ENCODE data around the gene CCNB3.
"Not testable (repeated sequence)": the region's sequence is repeated elsewhere in the genome, so short reads cannot be mapped to it uniquely, and the experiment has no call there.

Gene CCNB3, protein sequence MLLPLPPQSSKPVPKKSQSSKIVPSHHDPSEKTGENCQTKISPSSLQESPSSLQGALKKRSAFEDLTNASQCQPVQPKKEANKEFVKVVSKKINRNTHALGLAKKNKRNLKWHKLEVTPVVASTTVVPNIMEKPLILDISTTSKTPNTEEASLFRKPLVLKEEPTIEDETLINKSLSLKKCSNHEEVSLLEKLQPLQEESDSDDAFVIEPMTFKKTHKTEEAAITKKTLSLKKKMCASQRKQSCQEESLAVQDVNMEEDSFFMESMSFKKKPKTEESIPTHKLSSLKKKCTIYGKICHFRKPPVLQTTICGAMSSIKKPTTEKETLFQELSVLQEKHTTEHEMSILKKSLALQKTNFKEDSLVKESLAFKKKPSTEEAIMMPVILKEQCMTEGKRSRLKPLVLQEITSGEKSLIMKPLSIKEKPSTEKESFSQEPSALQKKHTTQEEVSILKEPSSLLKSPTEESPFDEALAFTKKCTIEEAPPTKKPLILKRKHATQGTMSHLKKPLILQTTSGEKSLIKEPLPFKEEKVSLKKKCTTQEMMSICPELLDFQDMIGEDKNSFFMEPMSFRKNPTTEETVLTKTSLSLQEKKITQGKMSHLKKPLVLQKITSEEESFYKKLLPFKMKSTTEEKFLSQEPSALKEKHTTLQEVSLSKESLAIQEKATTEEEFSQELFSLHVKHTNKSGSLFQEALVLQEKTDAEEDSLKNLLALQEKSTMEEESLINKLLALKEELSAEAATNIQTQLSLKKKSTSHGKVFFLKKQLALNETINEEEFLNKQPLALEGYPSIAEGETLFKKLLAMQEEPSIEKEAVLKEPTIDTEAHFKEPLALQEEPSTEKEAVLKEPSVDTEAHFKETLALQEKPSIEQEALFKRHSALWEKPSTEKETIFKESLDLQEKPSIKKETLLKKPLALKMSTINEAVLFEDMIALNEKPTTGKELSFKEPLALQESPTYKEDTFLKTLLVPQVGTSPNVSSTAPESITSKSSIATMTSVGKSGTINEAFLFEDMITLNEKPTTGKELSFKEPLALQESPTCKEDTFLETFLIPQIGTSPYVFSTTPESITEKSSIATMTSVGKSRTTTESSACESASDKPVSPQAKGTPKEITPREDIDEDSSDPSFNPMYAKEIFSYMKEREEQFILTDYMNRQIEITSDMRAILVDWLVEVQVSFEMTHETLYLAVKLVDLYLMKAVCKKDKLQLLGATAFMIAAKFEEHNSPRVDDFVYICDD (N-terminal part only)

DNA sequence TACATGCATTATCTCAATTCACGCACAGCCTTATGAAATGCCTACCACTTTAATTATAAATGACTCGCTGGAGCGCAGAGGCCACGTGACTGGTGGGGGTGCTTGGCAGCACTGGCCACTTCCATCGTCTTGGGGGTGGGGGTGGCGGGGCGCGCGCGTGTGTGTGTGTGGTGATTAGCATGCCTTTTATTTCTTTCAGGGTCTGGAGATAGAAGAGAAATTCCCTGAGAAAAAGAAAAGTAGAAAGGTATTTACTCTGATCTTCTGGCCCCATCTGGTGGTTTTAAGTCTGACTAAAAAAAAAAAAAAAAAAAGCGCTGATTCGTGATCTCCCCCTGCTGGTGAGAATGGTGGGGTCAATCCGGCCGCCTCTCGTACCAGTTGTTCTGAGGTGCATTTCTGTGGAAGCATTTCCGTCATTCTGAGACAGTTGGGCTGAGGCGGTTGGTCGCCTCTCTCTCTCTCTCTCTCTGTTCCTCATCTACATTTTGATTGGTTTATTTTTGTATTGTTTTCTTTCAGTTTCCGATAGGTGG lies at the start of gene CCNB3:
CCNB3 (plus strand) TSS at position 402 of the 536 bp plus-strand sequence. CDS start 80,399 bp downstream, outside the sequence.
- DNase-seq: peak; percentile 1

DNA sequence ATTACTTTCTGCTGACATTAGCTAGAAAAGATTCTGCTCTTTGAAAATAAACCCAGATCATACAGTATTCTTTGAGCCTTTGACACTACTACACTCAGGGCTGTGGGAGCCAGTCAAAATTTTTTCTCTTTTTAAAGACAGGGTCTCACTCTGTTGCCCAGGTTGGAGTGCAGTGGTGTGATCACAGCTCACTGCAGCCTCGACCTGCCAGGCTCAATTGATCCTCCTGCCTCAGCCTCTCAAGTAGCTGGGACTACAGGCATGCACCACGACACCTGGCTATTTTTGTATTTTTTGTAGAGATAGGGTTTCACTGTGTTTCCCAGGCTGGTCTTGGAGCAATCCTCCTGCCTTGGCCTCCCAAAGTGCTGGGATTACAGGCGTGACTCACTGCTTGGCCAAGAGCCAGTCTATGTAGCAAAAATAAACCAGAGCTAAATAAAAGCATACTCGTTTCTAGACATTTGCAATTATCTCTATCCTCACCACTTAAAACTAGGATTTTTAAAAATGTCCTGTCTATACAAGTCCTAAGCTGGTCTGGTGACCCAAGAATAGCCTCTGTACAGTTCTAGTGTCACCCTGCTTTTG lies 46.9 kb upstream of the CCNB3 start:
- no peak for DNase-seq

DNA sequence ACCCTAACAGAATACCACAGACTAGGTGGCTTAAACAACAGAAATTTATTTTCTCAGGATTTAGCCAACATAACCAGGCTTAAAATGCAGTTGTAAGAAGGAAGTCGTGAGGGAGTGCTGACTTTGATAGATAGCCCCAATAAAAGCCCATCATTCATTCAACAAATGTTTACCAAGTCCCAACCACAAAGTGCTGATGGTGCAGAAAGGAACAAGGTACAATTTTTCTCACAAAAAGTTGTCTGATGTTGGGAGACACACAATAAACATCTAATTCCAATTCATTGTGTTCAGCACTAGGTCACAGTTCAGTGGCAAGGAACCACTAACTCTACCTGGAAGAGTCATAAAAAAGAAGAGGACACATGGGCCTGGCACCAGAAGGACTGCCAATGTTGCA lies 46.0 kb upstream of the CCNB3 start:
- DNase-seq: no peak

DNA sequence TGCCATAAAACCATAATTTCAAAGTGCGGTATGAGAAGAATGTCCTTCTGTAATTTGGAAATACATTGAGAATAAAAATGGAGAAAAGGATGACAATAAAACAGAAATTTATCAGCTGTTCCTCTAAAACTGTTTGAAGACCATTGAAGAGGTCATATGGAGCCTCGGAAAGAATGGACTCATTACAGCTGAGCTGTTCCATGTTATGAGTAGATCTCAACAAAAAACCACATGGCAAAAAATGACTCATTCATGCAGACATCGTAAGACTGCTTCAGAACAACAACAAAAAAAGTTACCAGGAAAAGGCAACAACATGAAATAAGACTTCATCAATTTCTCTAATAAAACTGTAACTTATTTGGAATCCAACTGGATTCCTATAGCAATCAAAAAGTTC lies 43.4 kb upstream of the CCNB3 start:
- DNase-seq: no peak

DNA sequence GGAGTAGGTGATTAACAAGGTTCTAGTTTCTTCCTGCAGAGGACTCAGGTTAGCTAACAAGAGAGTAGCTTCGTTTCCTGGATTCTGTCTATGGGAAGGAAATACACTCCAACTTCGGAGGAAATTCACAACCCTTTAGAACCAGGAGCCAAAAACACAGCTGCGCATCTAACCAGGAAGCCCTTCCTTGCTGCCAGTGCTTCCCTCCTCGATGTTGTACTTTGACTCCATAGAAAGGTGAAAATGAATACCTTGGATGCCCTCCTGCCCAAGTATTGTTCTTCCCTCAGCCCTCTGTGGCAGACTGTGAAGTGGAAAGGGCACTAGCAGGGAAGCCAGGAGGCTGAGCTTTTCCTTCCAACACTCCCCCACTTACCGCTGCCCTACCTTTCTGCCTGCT lies 38.8 kb upstream of the CCNB3 start:
- DNase-seq: no peak

DNA sequence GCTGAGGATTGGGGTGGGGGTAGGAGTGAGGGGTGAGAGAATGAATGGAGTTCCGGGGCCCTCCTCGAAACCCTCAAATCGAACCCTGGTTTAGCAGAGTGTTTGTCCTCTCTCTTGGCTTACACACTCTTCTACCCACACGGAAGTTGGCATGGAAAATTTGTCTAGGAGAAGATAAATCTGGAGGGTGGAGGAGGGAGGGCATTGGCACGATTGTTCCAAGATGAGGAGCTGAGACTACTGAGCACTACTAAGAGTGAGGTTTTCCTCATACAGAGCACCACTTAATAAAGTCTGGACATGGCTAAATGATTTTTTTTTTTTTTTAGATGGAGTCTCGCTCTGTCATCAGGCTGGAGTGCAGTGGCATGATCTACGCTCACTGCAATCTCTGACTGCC lies 37.2 kb upstream of the CCNB3 start:
- no peak for DNase-seq

DNA sequence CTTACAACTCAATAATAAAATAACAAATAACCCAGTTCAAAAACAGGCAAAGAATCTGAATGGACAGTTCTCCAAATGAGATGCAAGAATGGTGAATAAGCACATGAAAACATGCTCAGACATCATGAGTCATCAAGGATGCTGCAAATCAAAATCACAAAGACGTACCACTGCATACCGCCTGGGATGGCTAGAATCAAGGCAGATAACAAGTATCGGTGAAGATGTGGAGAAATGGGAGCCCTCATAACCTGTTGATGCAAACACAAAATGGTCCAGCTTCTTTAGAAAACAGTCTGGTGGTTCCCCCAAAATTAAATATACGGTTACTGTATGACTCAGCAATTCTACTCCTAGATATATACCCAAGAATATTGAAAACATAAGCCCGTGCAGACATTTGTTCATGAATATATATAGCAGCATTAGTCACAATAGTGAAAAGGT lies 36.3 kb upstream of the CCNB3 start:
- no peak for DNase-seq

DNA sequence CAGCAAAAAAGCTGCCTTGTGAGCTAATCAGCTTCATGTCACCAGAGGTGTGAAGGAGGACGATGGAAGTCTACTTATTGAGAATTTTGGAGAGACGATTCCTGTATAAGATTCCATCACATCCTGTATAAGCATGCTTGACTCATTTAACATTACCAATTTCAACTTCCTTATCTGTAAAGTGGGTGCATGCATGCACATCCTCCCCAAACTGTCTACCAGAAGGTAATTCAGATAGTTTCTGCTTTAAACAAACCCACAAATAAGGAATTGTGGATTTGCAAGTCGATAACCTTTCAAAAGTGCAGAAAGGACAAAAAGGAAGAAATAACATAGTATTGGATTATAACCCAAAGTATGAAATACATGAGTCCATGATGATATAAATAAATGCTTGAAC lies 34.8 kb upstream of the CCNB3 start:
- DNase-seq: no peak

DNA sequence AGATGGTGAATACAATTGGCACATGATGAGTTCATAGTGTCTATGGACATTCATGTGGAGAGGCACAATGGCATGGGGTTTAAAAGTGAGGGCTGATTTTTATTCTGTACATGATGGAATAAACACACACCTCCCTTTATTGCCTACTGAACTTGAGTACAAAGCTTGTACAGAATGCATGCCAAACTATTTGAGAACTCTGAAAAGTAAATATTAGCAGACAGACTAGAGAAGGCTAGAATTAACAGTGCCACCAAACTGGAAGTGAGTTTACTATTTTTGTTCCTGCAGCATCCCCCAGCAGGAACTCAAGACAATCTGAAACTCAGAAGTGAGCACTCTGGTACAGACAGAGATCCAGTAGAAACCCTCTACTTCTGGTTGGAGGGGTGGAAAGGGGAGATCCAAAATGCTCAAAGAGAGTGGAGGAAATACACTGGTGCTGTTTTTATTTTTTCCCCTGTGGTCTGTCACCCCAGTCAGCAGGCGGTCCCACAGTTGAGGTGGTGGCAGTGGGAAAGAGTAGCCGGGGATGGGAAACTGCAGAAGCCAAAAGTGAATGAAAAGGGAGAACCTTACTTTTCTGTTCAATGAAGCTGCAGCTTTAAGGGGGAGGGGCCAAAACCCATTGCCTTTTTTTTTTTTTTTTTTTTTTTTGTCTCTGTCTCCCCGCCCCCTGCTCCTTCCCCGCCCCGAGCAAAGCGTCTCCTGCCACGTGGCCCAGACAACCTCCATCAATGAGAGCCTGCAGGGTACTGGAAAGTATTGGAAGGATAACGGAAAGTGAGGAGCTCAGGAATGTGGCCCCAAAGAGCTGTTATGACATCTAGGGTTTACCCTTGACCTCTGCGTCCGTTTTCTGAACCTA lies 24.3 kb upstream of the CCNB3 start:
- no peak for DNase-seq

DNA sequence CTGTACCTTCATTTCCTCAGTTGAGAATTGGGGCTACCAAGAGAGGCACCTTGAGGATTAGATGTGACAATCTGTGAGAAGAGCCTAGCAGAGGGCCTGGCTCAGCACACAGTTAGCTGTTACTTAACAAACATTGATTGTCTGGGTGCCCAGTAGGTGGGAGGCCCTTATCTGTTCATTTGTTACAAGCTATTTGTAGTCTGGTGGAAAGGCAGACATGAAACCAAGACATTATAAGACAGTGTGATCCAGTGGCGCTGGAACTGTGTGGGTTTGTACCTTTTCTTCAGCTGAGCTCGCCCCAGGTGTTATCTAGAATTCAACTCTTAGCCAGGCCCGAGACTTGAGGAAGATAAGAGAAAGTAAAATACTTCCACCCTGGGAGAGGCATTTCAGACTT lies 20.7 kb upstream of the CCNB3 start:
- no peak for DNase-seq

DNA sequence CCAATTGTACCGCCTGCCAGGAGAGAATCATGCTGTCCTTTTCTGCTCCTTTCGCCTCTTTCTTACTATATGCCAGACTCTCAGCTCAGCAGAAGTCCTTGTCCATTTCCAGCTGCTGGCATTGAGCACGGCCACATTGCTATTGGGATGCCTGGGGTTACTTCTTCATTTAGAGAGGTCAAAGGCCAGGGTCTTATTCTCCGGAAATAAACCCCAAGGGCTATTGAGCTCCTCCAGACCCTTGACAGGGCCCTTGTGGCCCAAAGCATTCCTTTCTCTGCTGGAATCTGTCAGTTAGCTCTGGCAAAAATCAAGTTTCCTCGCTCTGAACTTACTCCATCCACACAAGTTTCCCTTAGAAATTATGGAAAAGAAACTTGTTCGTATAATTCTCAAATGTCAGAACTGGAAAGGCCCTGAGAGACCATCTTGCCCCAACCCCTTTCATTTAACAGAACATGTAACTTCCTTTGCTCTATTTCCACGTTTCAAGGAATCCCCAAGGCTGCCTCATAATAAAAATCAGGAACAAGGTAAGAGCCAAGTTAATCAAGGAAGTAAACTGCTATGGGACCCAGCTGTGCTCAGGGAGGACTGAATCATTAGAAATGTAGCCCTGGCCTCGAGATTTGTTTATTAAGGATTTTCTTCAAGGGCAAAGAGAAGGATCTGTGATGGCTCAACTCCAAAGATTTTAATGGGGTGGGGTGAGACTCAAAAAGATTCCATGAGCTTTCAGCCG lies 15.5 kb upstream of the CCNB3 start:
- no peak for DNase-seq

DNA sequence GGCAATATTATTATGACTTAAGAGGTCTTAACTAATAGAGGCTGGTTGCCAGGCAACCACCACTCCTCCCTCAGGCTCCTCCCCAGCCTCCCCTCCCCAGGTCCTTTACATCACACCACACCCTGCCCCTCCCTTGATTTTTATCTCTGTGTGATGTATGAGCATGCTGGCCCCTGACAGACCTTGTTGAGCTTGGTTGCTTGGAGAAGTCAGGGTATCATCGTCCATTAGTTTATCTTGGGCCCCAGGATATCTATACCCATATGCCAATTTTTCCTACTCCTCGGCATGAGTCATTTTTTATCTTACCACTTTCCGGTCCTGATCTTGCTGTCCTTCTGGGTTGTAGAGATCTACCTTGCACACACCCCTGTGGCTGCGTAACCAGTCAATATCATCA lies 6.2 kb upstream of the CCNB3 start:
- DNase-seq: no peak

DNA sequence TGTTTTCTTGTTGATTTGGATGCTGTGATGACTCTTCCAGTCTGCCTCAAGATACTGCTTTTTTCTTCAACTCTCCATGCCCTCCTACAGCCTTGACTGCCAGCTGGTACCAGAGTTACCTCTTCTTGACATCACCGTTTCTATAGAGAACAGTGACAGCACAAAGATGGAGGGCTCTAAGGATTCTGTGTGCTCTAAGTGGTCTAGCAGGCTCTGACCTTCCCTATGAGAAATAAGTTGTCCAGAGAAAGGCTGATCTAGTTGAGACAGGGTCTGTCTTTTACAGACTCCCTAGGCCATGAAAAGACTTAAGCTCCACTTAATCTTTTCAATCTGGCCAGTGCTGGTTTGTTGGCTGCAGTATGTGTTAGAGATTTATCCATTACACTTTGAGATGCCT lies 3.7 kb upstream of the CCNB3 start, which contains the start of gene AKAP4:
AKAP4 (minus strand) TSS at position 101 of the 400 bp plus-strand sequence. CDS start 118 bp downstream, outside the sequence.
- no peak for DNase-seq

DNA sequence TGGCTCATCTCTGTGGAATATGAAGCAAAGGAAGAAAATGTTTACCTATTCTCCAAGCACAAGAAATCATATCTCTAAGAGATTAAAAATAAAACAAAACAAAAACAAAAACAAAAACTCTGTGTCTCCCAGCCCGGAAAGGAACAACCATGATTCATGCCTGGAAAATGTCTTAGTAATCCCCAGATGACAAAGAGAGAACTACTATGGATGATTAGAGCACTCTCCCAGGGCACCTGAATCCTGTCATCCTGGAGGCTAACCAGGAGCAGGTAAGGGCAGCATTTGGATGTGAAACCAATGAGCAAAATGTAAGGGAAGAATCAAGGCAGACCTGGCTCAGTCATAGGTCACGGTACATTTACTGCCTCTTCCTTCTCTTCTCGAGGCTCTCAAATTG lies 2.0 kb upstream of the CCNB3 start:
- DNase-seq: no peak

DNA sequence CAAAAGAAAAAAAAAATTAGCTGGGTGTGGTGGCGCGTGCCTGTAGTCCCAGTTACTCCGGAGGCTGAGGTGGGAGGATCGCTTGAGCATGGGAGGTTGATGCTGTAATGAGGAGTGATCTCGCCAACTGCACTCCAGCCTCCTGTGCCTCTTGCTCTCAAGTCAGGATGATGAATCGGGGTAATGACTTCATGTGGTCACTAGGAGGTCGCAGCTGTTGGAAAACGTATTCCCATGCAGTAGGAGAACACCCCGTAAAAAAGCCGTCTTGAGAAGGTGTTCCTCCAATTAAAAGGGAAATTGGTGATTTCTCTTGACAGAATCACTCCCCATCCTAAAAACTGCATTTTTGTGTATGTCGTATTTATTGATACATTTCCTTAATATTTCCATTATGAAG lies 2.2 kb downstream of the CCNB3 start:
- no peak for DNase-seq

DNA sequence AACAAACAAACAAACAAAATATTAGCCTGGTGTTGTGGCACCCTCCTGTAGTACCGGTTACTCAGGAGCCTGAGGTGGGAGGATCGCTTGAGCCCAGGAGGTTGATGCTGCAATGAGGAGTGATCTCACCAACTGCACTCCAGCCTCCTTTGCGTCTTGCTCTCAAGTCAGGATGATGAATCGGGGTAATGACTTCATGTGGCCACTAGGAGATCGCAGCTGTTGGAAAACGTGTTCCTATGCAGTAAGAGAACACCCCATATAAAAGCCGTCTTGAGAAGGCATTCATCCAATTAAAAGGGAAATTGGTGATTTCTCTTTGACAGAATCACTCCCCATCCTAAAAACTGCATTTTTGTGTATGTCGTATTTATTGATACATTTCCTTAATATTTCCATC lies 6.9 kb downstream of the CCNB3 start:
- no peak for DNase-seq

DNA sequence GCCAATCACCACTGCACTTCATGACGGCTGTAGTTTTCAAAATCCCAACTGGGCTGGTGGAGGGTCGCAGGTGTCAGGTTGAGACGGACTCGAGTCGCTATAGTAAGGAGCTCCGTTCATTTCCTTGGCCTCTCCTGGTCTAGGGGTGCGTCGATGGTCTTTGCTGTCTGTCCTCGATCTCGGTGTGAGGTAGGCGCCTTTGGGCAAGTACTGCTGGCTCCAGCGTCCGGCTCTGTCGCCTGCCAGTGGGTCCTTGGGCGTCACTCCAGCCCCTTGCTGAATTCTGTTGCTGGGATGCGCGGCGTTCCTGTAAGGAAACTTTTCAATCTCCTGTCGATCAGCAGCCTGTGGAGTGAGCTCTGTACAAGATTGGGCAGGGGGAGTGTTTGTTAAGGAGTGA lies 76.7 kb downstream of the CCNB3 start:
- DNase-seq: no peak

DNA sequence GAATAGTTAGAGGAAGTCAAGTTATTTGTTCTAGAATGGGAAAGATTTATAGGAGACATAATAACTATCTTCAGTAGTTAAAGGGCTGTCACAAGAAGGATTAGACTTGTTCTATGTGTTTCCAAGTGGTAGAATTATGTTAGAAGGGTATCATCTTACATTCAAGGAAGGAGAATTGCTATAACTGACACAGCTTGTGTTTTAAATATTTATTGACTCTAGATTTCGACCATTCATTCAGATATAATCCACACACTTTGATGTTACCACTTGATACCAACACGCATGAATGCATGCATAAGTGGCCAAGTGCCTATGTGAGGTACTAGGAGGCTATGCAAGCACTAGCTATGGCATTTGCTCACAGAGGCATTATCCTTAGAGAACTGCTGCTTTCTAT lies 122.7 kb downstream of the CCNB3 start:
- peak; percentile 47 for DNase-seq

DNA sequence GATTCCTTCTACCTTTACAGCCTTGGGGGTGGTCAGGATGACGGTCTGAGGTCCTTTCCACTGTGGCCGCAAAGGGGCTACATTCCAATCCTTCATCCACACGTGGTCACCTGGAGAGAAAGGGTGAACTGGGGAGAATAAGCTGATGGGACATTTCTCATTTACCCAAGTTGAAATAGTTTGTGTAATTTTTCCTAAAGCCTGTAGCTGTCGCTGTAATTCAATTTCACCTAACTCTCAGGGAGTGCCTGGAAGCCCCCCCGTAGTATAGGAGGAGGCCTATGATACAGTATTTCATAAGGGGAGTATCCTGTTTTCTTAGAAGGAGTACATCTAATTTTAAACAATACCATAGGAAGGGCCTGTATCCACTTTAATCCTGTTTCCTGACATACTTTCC lies 128.1 kb downstream of the CCNB3 start:
- DNase-seq: not testable (repeated sequence)

DNA sequence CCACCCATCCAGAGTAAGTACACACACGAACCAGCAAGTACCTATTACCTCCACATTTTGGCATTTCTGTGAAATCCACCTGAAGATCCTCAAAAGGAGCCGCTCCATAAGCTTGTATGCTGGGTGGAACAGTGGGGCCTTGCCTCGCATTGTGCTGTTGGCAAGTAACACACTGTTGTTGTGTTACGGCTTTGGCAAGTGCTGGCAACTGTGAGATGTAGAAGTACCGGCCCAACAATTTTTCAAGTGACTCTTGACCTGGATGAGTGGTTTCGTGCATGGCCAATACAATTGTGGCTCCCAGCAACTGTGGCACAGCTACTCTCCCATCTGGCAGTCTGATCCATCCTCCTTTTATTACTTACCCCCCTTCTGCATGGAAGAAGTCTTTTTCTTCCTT lies 128.7 kb downstream of the CCNB3 start:
- DNase-seq: peak; percentile 1

DNA sequence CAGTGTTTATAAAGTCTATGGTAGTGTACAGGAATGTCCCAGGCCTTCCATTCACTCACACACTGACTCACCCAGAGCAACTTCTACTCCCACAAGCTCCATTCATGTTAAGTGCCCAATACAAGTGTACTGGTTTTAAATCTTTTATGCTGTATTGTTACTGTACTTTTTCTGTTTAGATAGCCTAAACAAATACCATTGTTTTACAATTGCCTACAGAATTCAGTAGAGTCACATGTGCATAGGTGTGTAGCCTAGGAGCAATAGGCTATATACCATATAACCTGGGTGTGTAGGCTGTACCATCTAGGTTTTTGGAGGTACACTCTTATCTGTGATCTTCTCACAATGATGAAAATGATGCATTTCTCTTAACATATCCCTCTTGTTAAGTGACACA lies 139.4 kb downstream of the CCNB3 start:
- no peak for DNase-seq

Data from NCI-H187 treated with DMSO at 0.1 percent for 48 hours (cell line).